ENCODE results near the gene DDX11. TPM values are rescaled to one million over a fixed set of nuclear protein-coding genes. Genes with fewer than 3 reads are reported as not detected.
"Not testable (repeated sequence)": the region's sequence is repeated elsewhere in the genome, so short reads cannot be mapped to it uniquely, and the experiment has no call there.

DDX11 gene
- total RNA-seq, 1 experiment from 2014 or later: 134 TPM

GRCh38 chr12:31105668-31106067, 32.0 kb downstream of the DDX11 start:
- no peak for DNase-seq
- Mint-ChIP-seq H3K4me1 (ENCODE audit: low read depth, unreplicated experiment) (peaks cover 14% of the 10 kb centered on the region), H3K27me3 (ENCODE audit: unreplicated experiment) (no peaks in the 10 kb centered on the region), H3K36me3 (ENCODE audit: insufficient read depth, unreplicated experiment) (peaks cover 13% of the 10 kb centered on the region), H3K9me3 (ENCODE audit: low read depth, unreplicated experiment) (no peaks in the 10 kb centered on the region), H3K4me3 (ENCODE audit: low read depth, unreplicated experiment) (no peak overlapping the region), H3K27ac (ENCODE audit: unreplicated experiment) (no peak overlapping the region)
- no TSS peak for BruUV-seq (replicated peaks)
- TF ChIP-seq, protein P1, sequence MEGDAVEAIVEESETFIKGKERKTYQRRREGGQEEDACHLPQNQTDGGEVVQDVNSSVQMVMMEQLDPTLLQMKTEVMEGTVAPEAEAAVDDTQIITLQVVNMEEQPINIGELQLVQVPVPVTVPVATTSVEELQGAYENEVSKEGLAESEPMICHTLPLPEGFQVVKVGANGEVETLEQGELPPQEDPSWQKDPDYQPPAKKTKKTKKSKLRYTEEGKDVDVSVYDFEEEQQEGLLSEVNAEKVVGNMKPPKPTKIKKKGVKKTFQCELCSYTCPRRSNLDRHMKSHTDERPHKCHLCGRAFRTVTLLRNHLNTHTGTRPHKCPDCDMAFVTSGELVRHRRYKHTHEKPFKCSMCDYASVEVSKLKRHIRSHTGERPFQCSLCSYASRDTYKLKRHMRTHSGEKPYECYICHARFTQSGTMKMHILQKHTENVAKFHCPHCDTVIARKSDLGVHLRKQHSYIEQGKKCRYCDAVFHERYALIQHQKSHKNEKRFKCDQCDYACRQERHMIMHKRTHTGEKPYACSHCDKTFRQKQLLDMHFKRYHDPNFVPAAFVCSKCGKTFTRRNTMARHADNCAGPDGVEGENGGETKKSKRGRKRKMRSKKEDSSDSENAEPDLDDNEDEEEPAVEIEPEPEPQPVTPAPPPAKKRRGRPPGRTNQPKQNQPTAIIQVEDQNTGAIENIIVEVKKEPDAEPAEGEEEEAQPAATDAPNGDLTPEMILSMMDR (IDR thresholded peaks at IDR 0.05; ENCODE audit: unreplicated experiment): no peak
- intact Hi-C loops (cut with micrococcal nuclease; ENCODE audit: unreplicated experiment): no loop called here
- CTCF ChIA-PET: no interaction called here

DNA sequence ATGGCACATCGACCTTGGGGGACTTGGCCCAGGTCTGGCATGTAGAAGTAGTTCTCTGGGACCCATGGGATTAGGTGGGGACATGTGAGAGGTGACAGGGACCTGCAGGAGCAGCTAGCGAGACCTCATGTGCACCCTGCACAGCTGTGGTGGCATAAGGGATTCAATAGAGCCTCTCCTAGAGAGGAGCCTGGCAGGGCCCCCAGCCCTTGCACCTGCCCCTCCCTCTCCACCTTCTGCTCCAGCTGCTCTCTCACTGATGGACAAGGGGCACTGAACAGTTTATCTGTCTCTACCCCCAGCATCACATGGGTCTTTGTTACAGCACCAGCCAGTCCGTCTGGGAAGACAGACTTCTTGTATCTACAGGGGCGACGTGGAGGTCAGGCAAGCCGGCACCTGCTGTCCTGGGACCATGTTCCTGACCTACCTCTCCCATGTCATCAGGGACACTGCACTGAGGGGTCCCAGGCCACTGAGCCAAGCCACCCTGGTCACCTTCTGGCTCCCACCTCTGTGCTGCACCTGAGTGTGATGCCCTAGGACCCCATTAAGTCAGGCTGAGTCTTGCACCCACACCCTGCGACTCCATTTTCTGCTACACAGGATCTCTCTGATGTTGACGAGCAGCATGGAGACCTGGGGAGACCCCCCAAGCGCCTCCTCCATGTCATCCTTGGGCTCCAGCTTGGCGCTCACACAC, 32.6 kb downstream of the DDX11 start:
- Mint-ChIP-seq H3K27ac (ENCODE audit: unreplicated experiment) (no peak overlapping the region), H3K4me3 (ENCODE audit: low read depth, unreplicated experiment) (no peak overlapping the region)
- intact Hi-C loops (cut with micrococcal nuclease; ENCODE audit: unreplicated experiment): no loop called here

DNA sequence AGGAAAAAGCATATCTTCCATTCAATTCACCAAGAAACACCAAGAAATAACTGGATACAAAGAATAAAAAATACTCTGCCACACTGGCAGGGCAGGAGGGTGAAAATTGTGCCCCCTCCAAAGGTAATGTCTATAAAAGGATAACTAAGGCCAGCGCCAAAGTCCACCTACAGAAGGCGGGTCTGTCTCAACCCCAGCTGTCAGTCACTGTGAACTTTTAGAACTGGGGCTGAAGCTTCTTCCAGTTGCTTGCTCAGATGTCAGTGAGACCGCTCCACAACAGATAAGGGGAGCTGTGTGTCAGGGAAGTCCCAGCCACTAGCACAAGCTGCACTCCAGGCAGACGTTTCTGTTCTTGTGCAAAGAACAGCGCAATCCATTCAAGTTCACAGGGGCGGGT, 36.1 kb downstream of the DDX11 start:
- not testable (repeated sequence) for H3K27ac Mint-ChIP-seq (ENCODE audit: unreplicated experiment)

More for the DNA sequence above, 32.6 kb downstream of the DDX11 start:
- Mint-ChIP-seq H3K9me3 (ENCODE audit: low read depth, unreplicated experiment) (no peaks in the 10 kb centered on the region), H3K36me3 (ENCODE audit: insufficient read depth, unreplicated experiment) (peaks cover 12% of the 10 kb centered on the region), H3K4me1 (ENCODE audit: low read depth, unreplicated experiment) (peaks cover 14% of the 10 kb centered on the region), H3K27me3 (ENCODE audit: unreplicated experiment) (no peaks in the 10 kb centered on the region)
- TF ChIP-seq, protein P1 (IDR thresholded peaks at IDR 0.05; ENCODE audit: unreplicated experiment): no peak
- BruUV-seq (replicated peaks): no TSS peak
- CTCF ChIA-PET: no interaction called here
- no peak for DNase-seq

DNA sequence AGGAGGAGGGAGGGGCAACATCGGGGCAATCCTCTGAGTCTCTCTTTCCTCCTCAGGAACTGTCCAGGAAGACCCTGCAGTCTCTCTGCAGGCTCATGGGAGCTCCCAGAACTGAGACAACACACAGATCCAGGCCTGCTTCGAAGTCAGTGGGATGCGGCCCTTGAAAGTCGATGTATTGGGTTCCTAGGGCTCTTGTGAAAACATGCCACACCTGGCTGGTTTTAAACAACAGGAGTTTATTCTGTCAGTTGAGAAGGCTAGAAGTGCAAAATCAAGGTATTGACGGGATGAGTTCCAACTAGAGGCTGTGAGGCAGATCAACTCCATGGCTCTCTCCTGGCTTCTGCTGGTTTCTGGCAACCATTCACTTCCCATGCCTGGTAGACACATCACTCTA, 36.6 kb downstream of the DDX11 start:
- intact Hi-C loops (cut with micrococcal nuclease; ENCODE audit: unreplicated experiment); H3K9me3 Mint-ChIP-seq (ENCODE audit: low read depth, unreplicated experiment); H3K36me3 Mint-ChIP-seq (ENCODE audit: insufficient read depth, unreplicated experiment); H3K27me3 Mint-ChIP-seq (ENCODE audit: unreplicated experiment); DNase-seq; CTCF ChIA-PET; BruUV-seq (replicated peaks); H3K4me1 Mint-ChIP-seq (ENCODE audit: low read depth, unreplicated experiment); H3K4me3 Mint-ChIP-seq (ENCODE audit: low read depth, unreplicated experiment); H3K27ac Mint-ChIP-seq (ENCODE audit: unreplicated experiment): not testable (repeated sequence)

More for the DNA sequence above, 36.1 kb downstream of the DDX11 start:
- H3K4me1 Mint-ChIP-seq (ENCODE audit: low read depth, unreplicated experiment); H3K4me3 Mint-ChIP-seq (ENCODE audit: low read depth, unreplicated experiment); H3K9me3 Mint-ChIP-seq (ENCODE audit: low read depth, unreplicated experiment); H3K36me3 Mint-ChIP-seq (ENCODE audit: insufficient read depth, unreplicated experiment); DNase-seq; intact Hi-C loops (cut with micrococcal nuclease; ENCODE audit: unreplicated experiment); H3K27me3 Mint-ChIP-seq (ENCODE audit: unreplicated experiment); CTCF ChIA-PET; BruUV-seq (replicated peaks): not testable (repeated sequence)

GRCh38 chr12:31115092-31115601, 41.5 kb downstream of the DDX11 start:
- H3K4me1 Mint-ChIP-seq (ENCODE audit: low read depth, unreplicated experiment); CTCF ChIA-PET; DNase-seq; BruUV-seq (replicated peaks); H3K9me3 Mint-ChIP-seq (ENCODE audit: low read depth, unreplicated experiment); H3K27me3 Mint-ChIP-seq (ENCODE audit: unreplicated experiment); H3K4me3 Mint-ChIP-seq (ENCODE audit: low read depth, unreplicated experiment); intact Hi-C loops (cut with micrococcal nuclease; ENCODE audit: unreplicated experiment); H3K27ac Mint-ChIP-seq (ENCODE audit: unreplicated experiment): not testable (repeated sequence)
- peaks cover 19% of the 10 kb centered on the region for H3K36me3 Mint-ChIP-seq (ENCODE audit: insufficient read depth, unreplicated experiment)

- H3K4me1 Mint-ChIP-seq (ENCODE audit: low read depth, unreplicated experiment); BruUV-seq (replicated peaks); DNase-seq; H3K9me3 Mint-ChIP-seq (ENCODE audit: low read depth, unreplicated experiment); H3K27ac Mint-ChIP-seq (ENCODE audit: unreplicated experiment); H3K27me3 Mint-ChIP-seq (ENCODE audit: unreplicated experiment): not testable (repeated sequence)
- Mint-ChIP-seq H3K4me3 (ENCODE audit: low read depth, unreplicated experiment) (peak overlapping the region; percentile 76), H3K36me3 (ENCODE audit: insufficient read depth, unreplicated experiment) (peaks cover 23% of the 10 kb centered on the region)
- CTCF ChIA-PET: interaction anchor here (0.8 to 1.0 kb wide), 3 partner anchors 118 to 155 kb away, joined by 3 read pairs; no protein-coding TSS in a partner anchor
- intact Hi-C loops (cut with micrococcal nuclease; ENCODE audit: unreplicated experiment): loop anchor here (2.0 kb wide), 1 partner anchor 122 kb away; no protein-coding TSS in a partner anchor
Observed at GRCh38 chr12:31116846-31117202, 43.2 kb downstream of the DDX11 start.

Data from Calu3 (cell line).